Right atrium auricular region (tissue), 2 donors: ENCODE measurements around the gene NKX6-2. TPM values are rescaled to one million over a fixed set of nuclear protein-coding genes. Genes with fewer than 3 reads are reported as not detected.

ENCODE experiments used
- DNase-seq: peaks from one replicate; pipeline ENCODE4 v3.0.0-alpha.2; 2019; ENCODE audit warnings: low spot score
- H3K27ac ChIP-seq, 2 donors: fragments of 200-600 bp; sonication (generic); 1 replicate in 1 of 2; 2 replicates in 1 of 2; pipeline ENCODE4 v1.5.1; 2016 to 2019
- H3K27me3 ChIP-seq, 2 donors: fragments of 200-600 bp; sonication (generic); one replicate each; pipeline versions ENCODE4 v1.5.1 to v1.6.0; 2017 to 2019
- H3K36me3 ChIP-seq: fragments of 200-600 bp; sonication (generic); one replicate; pipeline ENCODE4 v1.5.1; 2016
- H3K4me1 ChIP-seq, 2 donors: fragments of 200-600 bp; sonication (generic); one replicate each; pipeline versions ENCODE4 v1.5.1 to v1.6.0; 2017 to 2019
- H3K4me3 ChIP-seq, 2 donors: fragments of 200-600 bp; sonication (generic); 1 replicate in 1 of 2; 2 replicates in 1 of 2; pipeline ENCODE4 v1.5.1; 2017 to 2019; ENCODE audit warnings: mild to moderate bottlenecking in 1 of 2, moderate library complexity in 1 of 2
- H3K9me3 ChIP-seq, 2 donors: fragments of 200-600 bp; sonication (generic); one replicate each; pipeline ENCODE4 v1.5.1; 2019
- total RNA-seq, 2 donors: library from RNA; depleted of rRNA; stranded (reverse); fragments of >200 nt; gene quantifications; one replicate each; pipeline ENCODE4 v1.1.0, GENCODE V29; 2016
- TF ChIP-seq, protein P1 (sequence below), 2 donors: fragments of 200-600 bp; sonication (generic); IDR thresholded peaks; one replicate each; pipeline ENCODE4 v1.5.1; 2019; ENCODE audit warnings: antibody characterized with exemption in 2 of 2

NKX6-2 gene
- total RNA-seq, 2 donors from 2014 or later: not detected

DNA sequence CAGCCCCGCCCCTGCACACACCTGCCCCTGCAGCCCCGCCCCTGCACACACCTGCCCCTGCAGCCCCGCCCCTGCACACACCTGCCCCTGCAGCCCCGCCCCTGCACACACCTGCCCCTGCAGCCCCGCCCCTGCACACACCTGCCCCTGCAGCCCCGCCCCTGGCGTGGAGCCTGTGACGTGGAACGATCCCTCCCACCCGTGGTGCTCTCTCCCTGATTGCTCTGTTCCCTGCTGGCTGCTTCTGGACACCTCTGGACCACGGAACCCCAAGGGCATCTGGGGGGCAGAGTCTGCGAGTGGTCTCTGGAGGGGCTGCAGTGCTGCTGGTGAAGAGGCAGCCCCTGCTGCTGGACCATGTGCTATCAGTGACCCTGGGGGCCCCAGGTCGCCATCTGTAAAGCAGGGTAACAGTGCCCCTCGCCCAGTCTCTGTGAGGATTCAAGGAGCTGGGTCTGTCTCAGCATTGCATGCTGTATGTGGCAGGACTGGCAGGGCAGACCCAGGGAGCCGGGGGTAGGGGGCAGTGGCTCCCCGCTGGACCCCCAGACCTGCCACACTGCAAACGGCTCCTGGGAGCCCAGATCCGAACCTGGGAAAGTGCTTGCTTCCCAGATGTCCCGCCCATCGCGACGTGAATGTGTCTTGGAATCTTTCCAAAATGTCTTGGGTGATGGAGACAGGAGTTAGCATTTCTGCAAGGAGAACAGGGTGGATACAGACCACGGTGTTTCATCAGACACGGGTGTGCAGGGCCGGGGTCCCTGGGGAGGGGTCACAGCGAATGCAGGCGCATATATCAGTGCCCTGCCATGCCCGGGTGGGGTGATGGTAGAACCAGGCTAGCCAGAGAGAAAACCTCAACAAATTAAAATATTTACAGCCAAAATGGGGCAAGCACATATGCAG is 27.9 kb upstream of the NKX6-2 start:
- no peaks in the 10 kb centered on the region for H3K4me1 ChIP-seq
- DNase-seq: no peak
- no peaks in the 10 kb centered on the region for H3K9me3 ChIP-seq
- no peak overlapping the region for H3K27ac ChIP-seq
- TF ChIP-seq, protein P1, sequence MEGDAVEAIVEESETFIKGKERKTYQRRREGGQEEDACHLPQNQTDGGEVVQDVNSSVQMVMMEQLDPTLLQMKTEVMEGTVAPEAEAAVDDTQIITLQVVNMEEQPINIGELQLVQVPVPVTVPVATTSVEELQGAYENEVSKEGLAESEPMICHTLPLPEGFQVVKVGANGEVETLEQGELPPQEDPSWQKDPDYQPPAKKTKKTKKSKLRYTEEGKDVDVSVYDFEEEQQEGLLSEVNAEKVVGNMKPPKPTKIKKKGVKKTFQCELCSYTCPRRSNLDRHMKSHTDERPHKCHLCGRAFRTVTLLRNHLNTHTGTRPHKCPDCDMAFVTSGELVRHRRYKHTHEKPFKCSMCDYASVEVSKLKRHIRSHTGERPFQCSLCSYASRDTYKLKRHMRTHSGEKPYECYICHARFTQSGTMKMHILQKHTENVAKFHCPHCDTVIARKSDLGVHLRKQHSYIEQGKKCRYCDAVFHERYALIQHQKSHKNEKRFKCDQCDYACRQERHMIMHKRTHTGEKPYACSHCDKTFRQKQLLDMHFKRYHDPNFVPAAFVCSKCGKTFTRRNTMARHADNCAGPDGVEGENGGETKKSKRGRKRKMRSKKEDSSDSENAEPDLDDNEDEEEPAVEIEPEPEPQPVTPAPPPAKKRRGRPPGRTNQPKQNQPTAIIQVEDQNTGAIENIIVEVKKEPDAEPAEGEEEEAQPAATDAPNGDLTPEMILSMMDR (IDR thresholded peaks at IDR 0.05): no peak
- H3K27me3 ChIP-seq: no peaks in the 10 kb centered on the region
- no peaks in the 10 kb centered on the region for H3K36me3 ChIP-seq
- H3K4me3 ChIP-seq: no peak overlapping the region

DNA sequence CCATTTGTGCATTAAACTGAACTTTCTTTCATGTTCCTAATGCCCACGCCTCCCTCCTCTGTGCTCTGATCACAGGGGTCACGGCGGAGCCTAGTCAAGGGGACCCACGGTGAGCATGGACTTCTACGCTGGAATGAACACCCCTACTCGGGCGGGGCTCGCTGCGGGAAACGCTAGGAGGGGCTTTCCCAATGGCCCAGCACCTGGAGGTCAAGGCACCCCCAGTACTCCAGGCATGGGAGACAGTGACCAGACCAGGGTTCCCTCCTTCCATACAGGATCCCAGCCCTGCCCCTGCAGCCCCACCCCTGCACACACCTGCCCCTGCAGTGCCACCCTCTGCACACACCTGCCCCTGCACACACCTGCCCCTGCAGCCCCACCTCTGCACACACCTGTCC is 27.1 kb upstream of the NKX6-2 start:
- H3K27me3 ChIP-seq: no peaks in the 10 kb centered on the region
- TF ChIP-seq, protein P1 (IDR thresholded peaks at IDR 0.05): no peak
- H3K4me3 ChIP-seq: no peak overlapping the region
- no peak for DNase-seq
- H3K4me1 ChIP-seq: no peaks in the 10 kb centered on the region
- H3K27ac ChIP-seq: no peak overlapping the region
- H3K9me3 ChIP-seq: no peaks in the 10 kb centered on the region
- H3K36me3 ChIP-seq: no peaks in the 10 kb centered on the region

DNA sequence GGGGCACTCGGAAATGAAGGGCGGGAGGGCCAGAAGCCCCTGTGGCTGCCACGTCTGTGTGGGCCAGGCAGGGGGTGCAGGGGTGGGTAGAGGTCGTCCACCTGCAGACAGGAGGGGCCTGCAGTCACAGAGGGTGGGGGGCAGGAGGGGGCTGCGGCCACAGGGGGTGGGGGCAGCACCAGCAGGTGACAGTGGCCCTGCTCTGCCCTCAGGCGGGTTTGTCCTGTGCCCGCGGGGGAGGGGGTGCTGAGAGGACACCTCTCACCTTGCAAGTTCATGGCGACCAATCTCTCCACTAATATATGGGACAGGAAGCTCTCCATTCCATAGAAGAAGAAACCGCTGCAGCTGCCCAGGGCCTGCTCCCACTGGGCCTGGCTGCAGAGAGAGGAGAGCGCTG is 26.6 kb upstream of the NKX6-2 start:
- no peaks in the 10 kb centered on the region for H3K4me1 ChIP-seq
- no peaks in the 10 kb centered on the region for H3K36me3 ChIP-seq
- H3K9me3 ChIP-seq: no peaks in the 10 kb centered on the region
- TF ChIP-seq, protein P1 (IDR thresholded peaks at IDR 0.05): no peak
- no peak overlapping the region for H3K27ac ChIP-seq
- H3K27me3 ChIP-seq: no peaks in the 10 kb centered on the region
- no peak for DNase-seq
- H3K4me3 ChIP-seq: no peak overlapping the region

DNA sequence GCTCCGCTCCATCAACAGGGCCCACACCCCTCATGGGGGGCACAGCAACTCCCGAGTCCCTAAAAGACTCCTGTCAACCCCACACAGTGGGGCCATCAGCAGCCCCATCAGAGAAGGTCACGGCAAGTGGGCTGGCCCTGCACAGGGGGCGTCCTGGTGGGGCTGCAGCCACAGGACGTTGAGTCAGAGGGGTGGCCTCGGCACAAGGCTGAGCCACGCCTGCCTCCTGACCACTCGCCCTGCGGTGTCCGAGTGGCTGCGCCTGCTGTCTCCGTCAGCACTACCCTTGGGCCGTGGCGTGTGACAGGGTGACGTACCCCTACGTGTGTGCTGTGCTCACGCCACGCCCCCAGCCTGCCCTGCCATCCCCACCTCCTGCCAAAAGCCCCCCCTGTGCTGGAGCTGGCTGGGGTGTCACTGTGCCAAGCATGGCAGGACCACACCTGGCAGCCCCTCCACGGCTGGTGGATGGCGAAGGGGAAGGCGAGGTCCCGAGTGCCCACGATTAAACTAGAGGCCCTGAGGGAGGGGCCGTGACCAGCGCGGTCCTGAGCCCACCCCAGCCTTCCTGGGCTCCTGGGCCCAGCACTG is 26.0 kb upstream of the NKX6-2 start:
- H3K27me3 ChIP-seq: no peaks in the 10 kb centered on the region
- no peak overlapping the region for H3K27ac ChIP-seq
- TF ChIP-seq, protein P1 (IDR thresholded peaks at IDR 0.05): no peak
- H3K4me3 ChIP-seq: no peak overlapping the region
- no peaks in the 10 kb centered on the region for H3K36me3 ChIP-seq
- no peaks in the 10 kb centered on the region for H3K9me3 ChIP-seq
- DNase-seq: no peak
- H3K4me1 ChIP-seq: no peaks in the 10 kb centered on the region

DNA sequence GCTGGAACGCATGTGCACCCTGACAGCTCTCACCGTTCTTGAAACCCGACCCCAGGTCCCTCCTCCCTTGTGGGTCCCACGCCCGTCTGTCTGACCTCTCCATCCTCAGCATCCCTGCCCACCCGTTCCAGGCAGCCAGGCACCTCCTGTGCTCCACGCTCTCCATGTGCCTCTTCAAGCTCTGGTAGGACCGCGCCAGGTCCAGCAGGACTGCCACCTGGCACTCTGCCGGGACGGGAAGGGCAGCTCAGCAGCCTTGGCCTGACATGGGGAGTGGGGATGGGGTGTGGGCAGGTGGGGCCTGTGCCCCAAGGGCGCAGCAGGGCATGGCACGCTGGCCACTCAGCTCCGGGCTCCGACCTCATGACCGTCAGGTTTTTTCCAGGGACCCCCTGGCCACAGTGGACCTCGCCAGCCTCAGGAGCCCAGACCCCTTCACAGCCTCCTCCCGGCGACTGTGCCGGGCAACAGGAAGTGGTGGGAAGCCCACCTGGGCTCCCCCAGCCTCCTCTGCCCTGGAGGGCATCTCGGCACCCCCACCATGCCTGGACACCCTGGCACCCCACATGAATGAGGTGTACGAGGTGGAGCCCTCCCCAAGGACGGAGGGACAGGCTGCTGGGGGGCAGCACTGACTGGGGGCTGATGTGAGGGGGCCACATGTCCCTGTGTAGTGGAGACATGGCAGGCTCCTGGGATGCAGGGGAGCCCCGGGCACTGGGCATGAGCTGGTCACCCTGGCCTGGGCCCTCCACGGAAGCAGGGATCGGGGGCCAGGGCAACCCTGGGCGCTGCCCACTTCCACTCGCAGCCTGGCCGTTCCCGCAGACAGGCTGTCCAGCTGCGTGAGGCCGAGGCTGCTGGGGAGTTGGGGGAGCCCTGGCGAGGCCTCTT is 25.1 kb upstream of the NKX6-2 start:
- Histone ChIP-seq H3K27ac (no peak overlapping the region), H3K4me1 (no peaks in the 10 kb centered on the region), H3K4me3 (no peak overlapping the region), H3K36me3 (no peaks in the 10 kb centered on the region), H3K27me3 (no peaks in the 10 kb centered on the region), H3K9me3 (no peaks in the 10 kb centered on the region)
- TF ChIP-seq, protein P1 (IDR thresholded peaks at IDR 0.05): no peak
- no peak for DNase-seq
